Transverse colon (tissue), 4 donors: Measurements from ENCODE around the gene DENND2A. TPM values are rescaled to one million over a fixed set of nuclear protein-coding genes. Genes with fewer than 3 reads are reported as not detected.
A peak's percentile ranks its signal among the peaks of the same experiment; 100 is the strongest.
"Not testable (repeated sequence)": the region's sequence is repeated elsewhere in the genome, so short reads cannot be mapped to it uniquely, and the experiment has no call there.

Source experiments
- DNase-seq: peaks from one replicate; pipeline ENCODE4 v3.0.0-alpha.2; 2019
- H3K27ac ChIP-seq, 4 donors: fragments of 200-600 bp; sonication (generic); 2 replicates each; pipeline ENCODE4 v1.5.1; 2016 to 2018; ENCODE audit warnings: inconsistent platforms in 4 of 4
- H3K27me3 ChIP-seq: fragments of 200-600 bp; sonication (generic); 2 replicates; pipeline ENCODE4 v1.5.1; 2017; ENCODE audit warnings: inconsistent platforms
- H3K36me3 ChIP-seq, 4 donors: fragments of 200-600 bp; sonication (generic); 2 replicates each; pipeline ENCODE4 v1.5.1; 2017 to 2019; ENCODE audit warnings: inconsistent platforms in 4 of 4
- H3K4me1 ChIP-seq, 4 donors: fragments of 200-600 bp; sonication (generic); 2 replicates each; pipeline ENCODE4 v1.5.1; 2017 to 2020; ENCODE audit warnings: inconsistent platforms in 4 of 4
- H3K4me3 ChIP-seq, 4 donors: fragments of 200-600 bp; sonication (generic); 1 replicate in 1 of 4; 2 replicates in 3 of 4; pipeline versions ENCODE4 v1.5.1 to v1.6.1; 2017 to 2019; ENCODE audit warnings: inconsistent platforms in 4 of 4
- H3K9me3 ChIP-seq, 2 donors: fragments of 200-600 bp; sonication (generic); 2 replicates each; pipeline ENCODE4 v1.5.1; 2017 to 2019; ENCODE audit warnings: inconsistent platforms in 2 of 2
- EP300 ChIP-seq: sonication (generic); formaldehyde crosslinking; IDR thresholded peaks from one replicate; pipeline ENCODE4 v1.6.1; 2017; ENCODE audit warnings: antibody characterized with exemption, low read depth
- POLR2A ChIP-seq: fragments of 450-650 bp; IDR thresholded peaks from one replicate; pipeline ENCODE4 v1.6.1; 2016; ENCODE audit warnings: antibody characterized with exemption, mild to moderate bottlenecking, moderate library complexity
- POLR2AphosphoS5 ChIP-seq, 3 donors: sonication (generic); formaldehyde crosslinking; IDR thresholded peaks; one replicate each; pipeline ENCODE4 v1.6.1; 2016; ENCODE audit warnings: antibody characterized with exemption in 3 of 3
- WGBS, 2 donors: methylation state at CpG; one replicate each; pipeline ENCODE4 v1.1.5; 2018; ENCODE audit warnings: low coverage in 1 of 2; 5-methylcytosine and 5-hydroxymethylcytosine counted together
- in situ Hi-C, 4 donors: fragments of 200-750 bp; cut with MboI; loops; one replicate each; pipeline versions ENCODE4 v1.15.0 to v1.15.1; 2017; ENCODE audit warnings: low sequenced_read_pairs in 3 of 4, low pct_ligation_motif_present in 1 of 4, low pct_unique_long_range_greater_than_20kb in 1 of 4
- intact Hi-C: fragments of 100-400 bp; cut with DNase I; formaldehyde crosslinking; loops from one replicate; pipeline ENCODE4 v1.15.1; 2023; ENCODE audit warnings: low total_unique reads
- total RNA-seq, 4 donors: library from RNA; depleted of rRNA; stranded (reverse); fragments of >200 nt; gene quantifications; one replicate each; pipeline ENCODE4 v1.1.0, GENCODE V29; 2016
- TF ChIP-seq, protein P1 (sequence below), 5 experiments: fragments of 200-600 bp in 3 of 5; fragments of 450-650 bp in 2 of 5; sonication (generic) in 3 of 5; IDR thresholded peaks; 1 replicate in 2 of 5; 2 replicates in 3 of 5; pipeline ENCODE4 v1.5.1; 2016 to 2017; ENCODE audit warnings: antibody characterized with exemption in 5 of 5, inconsistent platforms in 3 of 5, mild to moderate bottlenecking in 2 of 5, moderate library complexity in 1 of 5

DENND2A gene
- total RNA-seq, 4 donors from 2014 or later: 4.1 to 19.9 (median 7.1) TPM

GRCh38 chr7:140537750-140538482 is 102.7 kb downstream of the DENND2A start:
- 66 to 75% methylated on average over 8 to 12 of the region's 12 CpGs for WGBS, 2 donors
- no peak for DNase-seq
- Histone ChIP-seq H3K36me3 (no peaks in the 10 kb centered on the region), H3K4me1 (peaks cover 0 to 28% (median 12%) of the 10 kb centered on the region in 4 donors), H3K9me3 (no peaks in the 10 kb centered on the region), H3K4me3 (no peak overlapping the region), H3K27me3 (no peaks in the 10 kb centered on the region), H3K27ac (peak overlapping the region in 3 of 4 donors; percentile 26 to 36 (median 27))
- intact Hi-C loops: no loop called here
- TF ChIP-seq POLR2A (no peak), POLR2AphosphoS5 (IDR thresholded peaks at IDR 0.05) (peak in 1 of 3 donors; percentile 36)
- in situ Hi-C loops: no loop called here

- WGBS, 2 donors: 72 to 88% methylated on average over 2 to 3 of the region's 3 CpGs
- Histone ChIP-seq H3K27me3 (no peaks in the 10 kb centered on the region), H3K36me3 (no peaks in the 10 kb centered on the region), H3K4me1 (no peaks in the 10 kb centered on the region), H3K4me3 (no peak overlapping the region), H3K9me3 (no peaks in the 10 kb centered on the region), H3K27ac (no peak overlapping the region)
- TF ChIP-seq POLR2AphosphoS5 (IDR thresholded peaks at IDR 0.05): no peak
- no peak for TF ChIP-seq EP300
- no peak for TF ChIP-seq POLR2A
- TF ChIP-seq, protein P1, sequence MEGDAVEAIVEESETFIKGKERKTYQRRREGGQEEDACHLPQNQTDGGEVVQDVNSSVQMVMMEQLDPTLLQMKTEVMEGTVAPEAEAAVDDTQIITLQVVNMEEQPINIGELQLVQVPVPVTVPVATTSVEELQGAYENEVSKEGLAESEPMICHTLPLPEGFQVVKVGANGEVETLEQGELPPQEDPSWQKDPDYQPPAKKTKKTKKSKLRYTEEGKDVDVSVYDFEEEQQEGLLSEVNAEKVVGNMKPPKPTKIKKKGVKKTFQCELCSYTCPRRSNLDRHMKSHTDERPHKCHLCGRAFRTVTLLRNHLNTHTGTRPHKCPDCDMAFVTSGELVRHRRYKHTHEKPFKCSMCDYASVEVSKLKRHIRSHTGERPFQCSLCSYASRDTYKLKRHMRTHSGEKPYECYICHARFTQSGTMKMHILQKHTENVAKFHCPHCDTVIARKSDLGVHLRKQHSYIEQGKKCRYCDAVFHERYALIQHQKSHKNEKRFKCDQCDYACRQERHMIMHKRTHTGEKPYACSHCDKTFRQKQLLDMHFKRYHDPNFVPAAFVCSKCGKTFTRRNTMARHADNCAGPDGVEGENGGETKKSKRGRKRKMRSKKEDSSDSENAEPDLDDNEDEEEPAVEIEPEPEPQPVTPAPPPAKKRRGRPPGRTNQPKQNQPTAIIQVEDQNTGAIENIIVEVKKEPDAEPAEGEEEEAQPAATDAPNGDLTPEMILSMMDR (IDR thresholded peaks at IDR 0.05): no peak
- intact Hi-C loops: no loop called here
- in situ Hi-C loops: no loop called here
- no peak for DNase-seq
Measured at GRCh38 chr7:140534743-140535142, 105.9 kb downstream of the DENND2A start.

DNA sequence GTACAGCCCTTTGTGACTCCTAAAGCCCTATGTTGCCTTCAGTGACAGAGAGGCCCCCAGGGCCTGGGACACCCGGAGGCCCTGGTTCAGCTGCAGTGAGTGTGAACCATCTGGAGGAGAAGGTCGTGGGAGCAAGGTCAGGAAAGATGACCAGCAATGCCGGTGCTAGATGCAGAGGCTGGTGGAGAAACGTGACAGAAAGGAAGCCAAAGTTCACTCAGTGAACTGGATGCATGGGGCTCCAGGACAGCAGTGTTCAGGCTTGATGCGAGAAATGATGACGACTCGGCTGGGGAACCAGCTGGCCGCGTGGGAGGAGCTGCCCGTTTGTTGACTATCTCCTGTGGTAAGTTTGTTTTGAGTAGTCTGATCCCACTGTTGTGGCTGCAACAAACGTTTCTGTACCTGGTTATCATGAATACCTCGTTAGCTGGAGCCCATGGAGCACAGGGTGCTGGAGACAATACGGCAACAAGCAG is 107.2 kb downstream of the DENND2A start:
- no peaks in the 10 kb centered on the region for H3K27me3 ChIP-seq
- 62 to 82% methylated on average over 3 to 12 of the region's 13 CpGs for WGBS, 2 donors
- TF ChIP-seq, protein P1 (IDR thresholded peaks at IDR 0.05): no peak
- TF ChIP-seq EP300 (no peak), POLR2AphosphoS5 (IDR thresholded peaks at IDR 0.05) (no peak), POLR2A (no peak)
- DNase-seq: no peak
- in situ Hi-C loops (no loop called here), intact Hi-C loops (no loop called here)
- no peaks in the 10 kb centered on the region for H3K9me3 ChIP-seq
- H3K36me3 ChIP-seq: no peaks in the 10 kb centered on the region
- no peak overlapping the region for H3K27ac ChIP-seq
- H3K4me1 ChIP-seq: no peaks in the 10 kb centered on the region
- H3K4me3 ChIP-seq: no peak overlapping the region

DNA sequence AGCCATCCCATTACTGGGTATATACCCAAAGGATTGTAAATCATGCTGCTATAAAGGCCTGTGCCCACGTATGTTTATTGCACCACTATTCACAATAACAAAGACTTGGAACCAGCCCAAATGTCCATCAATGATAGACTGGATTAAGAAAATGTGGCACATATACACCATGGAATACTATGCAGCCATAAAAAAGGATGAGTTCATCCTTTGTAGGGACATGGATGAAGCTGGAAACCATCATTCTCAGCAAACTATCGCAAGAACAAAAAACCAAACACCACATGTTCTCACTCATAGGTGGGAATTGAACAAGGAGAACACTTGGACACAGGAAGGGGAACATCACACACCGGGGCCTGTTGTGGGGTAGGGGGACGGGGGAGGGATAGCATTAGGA is 111.2 kb downstream of the DENND2A start:
- H3K4me3 ChIP-seq, H3K36me3 ChIP-seq, DNase-seq, H3K27me3 ChIP-seq, H3K27ac ChIP-seq, in situ Hi-C loops, H3K9me3 ChIP-seq, intact Hi-C loops: not testable (repeated sequence)
- WGBS, 2 donors: 81 to 100% methylated on average over 1 to 4 of the region's 4 CpGs
- peaks cover 0 to 12% (median 3%) of the 10 kb centered on the region in 4 donors for H3K4me1 ChIP-seq

DNA sequence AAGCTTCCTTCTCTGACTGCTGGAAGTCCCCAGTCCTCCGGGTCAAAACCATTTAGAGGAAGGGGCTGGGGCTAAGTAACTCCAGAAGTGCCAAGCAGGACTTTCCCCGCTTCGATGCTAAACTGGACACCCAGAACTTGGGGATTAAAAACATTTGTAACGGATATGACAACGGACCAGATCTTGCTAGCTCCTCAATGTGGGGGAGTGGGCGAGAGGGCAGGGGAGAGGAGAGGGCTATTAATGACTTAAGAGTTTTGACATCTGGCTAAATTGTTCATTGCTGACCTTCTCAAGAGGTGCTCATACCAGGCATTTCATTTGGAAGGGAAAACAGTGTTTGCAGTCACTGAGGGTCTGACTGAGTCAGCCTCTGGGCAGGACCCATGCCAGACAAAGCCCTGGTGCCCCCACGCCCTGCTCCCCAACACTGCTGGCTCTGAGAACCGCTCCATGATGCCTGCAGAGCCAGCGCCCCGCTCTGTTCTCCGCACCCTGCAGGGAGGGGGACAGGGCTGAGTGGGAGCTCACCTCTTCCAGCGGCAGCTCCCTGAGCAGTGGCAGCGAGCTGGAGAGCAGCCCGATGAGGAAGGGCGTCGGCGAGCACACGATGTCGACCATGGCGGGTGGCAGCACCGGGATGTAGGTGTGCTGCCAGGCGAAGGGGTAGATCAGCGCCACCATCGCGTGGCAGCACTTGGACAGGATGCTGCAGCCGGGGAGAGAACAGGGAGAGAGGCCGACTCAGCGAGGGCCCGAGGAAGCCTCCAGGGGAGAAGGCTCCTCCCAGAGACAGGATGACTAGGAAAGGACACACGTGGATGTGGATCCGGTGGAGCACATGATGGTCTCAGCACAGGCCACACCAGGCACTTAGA is 113.6 kb downstream of the DENND2A start:
- Histone ChIP-seq H3K27me3 (no peaks in the 10 kb centered on the region), H3K4me1 (peaks cover 0 to 21% (median 3%) of the 10 kb centered on the region in 4 donors), H3K36me3 (no peaks in the 10 kb centered on the region), H3K27ac (no peak overlapping the region), H3K9me3 (no peaks in the 10 kb centered on the region), H3K4me3 (no peak overlapping the region)
- DNase-seq: no peak
- in situ Hi-C loops: no loop called here
- TF ChIP-seq EP300 (no peak), POLR2AphosphoS5 (IDR thresholded peaks at IDR 0.05) (no peak), POLR2A (no peak)
- TF ChIP-seq, protein P1 (IDR thresholded peaks at IDR 0.05): no peak
- intact Hi-C loops: no loop called here
- 85 to 89% methylated on average over 6 to 31 of the region's 31 CpGs for WGBS, 2 donors
